ENCODE measurements around the gene DENND1A. TPM values are rescaled to one million over a fixed set of nuclear protein-coding genes. Genes with fewer than 3 reads are reported as not detected.

DENND1A gene
- total RNA-seq, 3 donors from 2014 or later: 18.4 to 21.3 (median 20.1) TPM

DNA sequence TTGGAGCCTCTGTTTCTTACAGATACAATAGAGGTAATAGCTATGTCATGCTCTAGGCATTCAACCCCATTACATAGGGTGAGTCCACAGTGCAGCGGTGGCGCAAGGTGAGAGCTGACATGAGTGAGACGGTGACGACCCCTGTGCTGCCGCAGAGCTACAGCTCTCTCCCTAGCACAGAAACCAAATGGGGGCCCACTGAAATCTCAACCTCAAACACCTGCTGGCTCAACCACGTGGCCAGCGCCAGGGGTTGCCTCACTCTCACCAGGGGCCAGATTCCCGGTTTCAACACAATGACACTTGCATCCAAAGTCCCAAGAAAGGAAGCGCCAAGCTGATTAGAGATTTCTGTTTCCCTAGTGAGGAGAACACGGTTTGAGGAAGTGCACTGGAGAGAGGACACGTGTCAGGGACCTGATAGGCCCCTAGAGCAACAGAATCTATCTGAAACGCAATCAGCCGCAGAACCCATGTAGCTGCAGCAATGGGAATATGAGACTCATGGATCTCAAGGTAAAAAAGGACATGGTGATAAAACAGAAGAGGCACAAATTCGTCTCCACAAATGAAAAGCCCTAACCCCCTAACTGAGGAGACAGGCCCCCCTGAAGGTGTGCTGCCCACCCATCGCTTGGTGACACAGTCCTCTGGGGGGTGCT, 459.7 kb downstream of the DENND1A start:
- H3K27ac ChIP-seq: no peak overlapping the region
- no peaks in the 10 kb centered on the region for H3K36me3 ChIP-seq

GRCh38 chr9:123469282-123469681, 460.6 kb downstream of the DENND1A start:
- Histone ChIP-seq H3K27ac (no peak overlapping the region), H3K4me3 (no peak overlapping the region)
- TF ChIP-seq POLR2AphosphoS5 (IDR thresholded peaks at IDR 0.05) (no peak), POLR2A (IDR thresholded peaks at IDR 0.05) (no peak), CTCF (IDR thresholded peaks at IDR 0.05) (no peak)

More for the DNA sequence above, 459.7 kb downstream of the DENND1A start:
- Histone ChIP-seq H3K9me3 (no peaks in the 10 kb centered on the region), H3K4me1 (no peaks in the 10 kb centered on the region), H3K27me3 (no peaks in the 10 kb centered on the region), H3K4me3 (no peak overlapping the region)
- intact Hi-C loops (cut with DNase I; ENCODE audit: low total_unique reads): loop anchor here (5.0 kb wide), 1 partner anchor 173 kb away; no protein-coding TSS in a partner anchor
- no peak for DNase-seq (ENCODE audit: low spot score in 2 of 2)
- no peak for TF ChIP-seq POLR2AphosphoS5 (IDR thresholded peaks at IDR 0.05)
- TF ChIP-seq CTCF (IDR thresholded peaks at IDR 0.05): no peak
- TF ChIP-seq POLR2A (IDR thresholded peaks at IDR 0.05): no peak

DNA sequence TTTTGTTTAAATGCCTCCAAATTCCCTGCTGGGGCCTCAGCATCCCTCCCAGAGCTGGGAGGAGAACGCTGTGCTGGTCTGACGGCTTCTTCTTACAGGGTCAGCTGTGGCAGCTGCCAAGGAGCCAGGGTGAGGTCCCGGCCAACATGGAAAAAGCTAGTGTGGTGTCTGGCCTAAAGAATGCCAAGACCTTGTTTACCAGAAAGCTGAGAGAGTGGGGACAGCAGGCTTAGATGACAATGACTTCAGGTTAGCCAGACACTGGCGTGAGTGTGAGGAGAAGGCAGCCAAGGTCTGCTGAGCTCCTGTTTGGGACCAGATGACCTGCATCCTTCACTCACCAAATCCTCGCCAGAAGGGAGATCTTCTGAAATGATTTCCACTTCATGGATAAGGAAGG, 461.4 kb downstream of the DENND1A start:
- no peak overlapping the region for H3K4me3 ChIP-seq
- H3K36me3 ChIP-seq: no peaks in the 10 kb centered on the region
- H3K27ac ChIP-seq: no peak overlapping the region
- intact Hi-C loops (cut with DNase I; ENCODE audit: low total_unique reads): no loop called here
- no peak for TF ChIP-seq POLR2A (IDR thresholded peaks at IDR 0.05)
- no peak for TF ChIP-seq POLR2AphosphoS5 (IDR thresholded peaks at IDR 0.05)
- TF ChIP-seq CTCF (IDR thresholded peaks at IDR 0.05): no peak
- no peak for DNase-seq (ENCODE audit: low spot score in 2 of 2)
- no peaks in the 10 kb centered on the region for H3K4me1 ChIP-seq
- H3K9me3 ChIP-seq: no peaks in the 10 kb centered on the region
- no peaks in the 10 kb centered on the region for H3K27me3 ChIP-seq

More at GRCh38 chr9:123469282-123469681, 460.6 kb downstream of the DENND1A start:
- Histone ChIP-seq H3K4me1 (no peaks in the 10 kb centered on the region), H3K27me3 (no peaks in the 10 kb centered on the region), H3K36me3 (no peaks in the 10 kb centered on the region), H3K9me3 (no peaks in the 10 kb centered on the region)
- no peak for DNase-seq (ENCODE audit: low spot score in 2 of 2)
- intact Hi-C loops (cut with DNase I; ENCODE audit: low total_unique reads): no loop called here

DNA sequence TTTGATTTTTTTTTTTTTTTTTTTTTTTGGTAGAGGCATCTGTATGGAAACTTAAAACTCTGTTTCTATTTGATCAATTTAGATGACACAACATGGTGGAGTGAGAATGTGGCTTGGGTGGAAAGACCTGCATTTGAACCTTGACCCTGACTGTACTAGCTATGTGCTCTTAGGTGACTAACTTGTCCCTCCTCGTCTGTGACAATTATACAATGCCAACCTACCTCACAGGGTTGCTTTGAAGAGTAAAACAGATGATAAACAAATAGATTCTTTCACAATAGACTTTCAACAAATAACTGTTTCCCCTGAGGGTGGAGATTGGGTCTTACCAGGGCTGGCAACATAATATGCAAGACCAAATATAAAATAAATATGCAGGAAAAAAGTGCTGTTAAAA, 464.6 kb downstream of the DENND1A start:
- intact Hi-C loops (cut with DNase I; ENCODE audit: low total_unique reads): no loop called here
- no peaks in the 10 kb centered on the region for H3K36me3 ChIP-seq
- no peak for TF ChIP-seq POLR2A (IDR thresholded peaks at IDR 0.05)
- TF ChIP-seq POLR2AphosphoS5 (IDR thresholded peaks at IDR 0.05): no peak
- TF ChIP-seq CTCF (IDR thresholded peaks at IDR 0.05): no peak
- H3K9me3 ChIP-seq: no peaks in the 10 kb centered on the region
- no peaks in the 10 kb centered on the region for H3K27me3 ChIP-seq
- no peak overlapping the region for H3K27ac ChIP-seq
- DNase-seq (ENCODE audit: low spot score in 2 of 2): no peak
- no peaks in the 10 kb centered on the region for H3K4me1 ChIP-seq
- H3K4me3 ChIP-seq: no peak overlapping the region

- H3K9me3 ChIP-seq: no peaks in the 10 kb centered on the region
- TF ChIP-seq POLR2AphosphoS5 (IDR thresholded peaks at IDR 0.05) (no peak), POLR2A (IDR thresholded peaks at IDR 0.05) (no peak), CTCF (IDR thresholded peaks at IDR 0.05) (no peak)
- intact Hi-C loops (cut with DNase I; ENCODE audit: low total_unique reads): no loop called here
- no peak for DNase-seq (ENCODE audit: low spot score in 2 of 2)
- no peak overlapping the region for H3K27ac ChIP-seq
- H3K4me1 ChIP-seq: no peaks in the 10 kb centered on the region
- no peaks in the 10 kb centered on the region for H3K36me3 ChIP-seq
- no peaks in the 10 kb centered on the region for H3K27me3 ChIP-seq
- no peak overlapping the region for H3K4me3 ChIP-seq
These were observed 469.8 kb downstream of the DENND1A start for GRCh38 chr9:123460091-123460490.
